Trophoblast cell (in vitro differentiated cells and primary cell): Measurements from ENCODE around the gene ANKRD16.

ENCODE experiments used
- DNase-seq, 2 donors: peaks; one replicate each; pipeline ENCODE4 v3.0.0-alpha.2; 2016
- H2AFZ ChIP-seq: 2 replicates; pipeline ENCODE4 v1.6.1; 2013; ENCODE audit warnings: low read length, moderate library complexity, mild to moderate bottlenecking; ENCODE audit not compliant: insufficient read depth, poor library complexity
- H2AK5ac ChIP-seq: 2 replicates; pipeline ENCODE4 v1.6.1; 2013; ENCODE audit warnings: mild to moderate bottlenecking, low read length
- H2BK120ac ChIP-seq: 2 replicates; pipeline ENCODE4 v1.6.1; 2013; ENCODE audit warnings: low read length, mild to moderate bottlenecking, moderate library complexity; ENCODE audit not compliant: insufficient read depth, poor library complexity
- H2BK12ac ChIP-seq: 2 replicates; pipeline ENCODE4 v1.6.1; 2013; ENCODE audit warnings: mild to moderate bottlenecking, low read length, moderate library complexity
- H2BK5ac ChIP-seq: 2 replicates; pipeline ENCODE4 v1.6.1; 2013; ENCODE audit warnings: low read length, low read depth, moderate library complexity, mild to moderate bottlenecking; ENCODE audit not compliant: poor library complexity
- H3K14ac ChIP-seq: 2 replicates; pipeline ENCODE4 v1.6.1; 2013; ENCODE audit warnings: mild to moderate bottlenecking, low read length
- H3K18ac ChIP-seq: 2 replicates; pipeline ENCODE4 v1.6.1; 2013; ENCODE audit warnings: mild to moderate bottlenecking, low read length
- H3K23ac ChIP-seq: 2 replicates; pipeline ENCODE4 v1.6.1; 2013; ENCODE audit warnings: low read length
- H3K27ac ChIP-seq: 2 replicates; pipeline ENCODE4 v1.5.1; 2013; ENCODE audit warnings: low read depth, mild to moderate bottlenecking, inconsistent platforms, low read length, moderate library complexity
- H3K27me3 ChIP-seq: 2 replicates; pipeline ENCODE4 v1.6.1; 2013; ENCODE audit warnings: inconsistent platforms, mild to moderate bottlenecking, low read length, moderate library complexity; ENCODE audit not compliant: insufficient read depth
- H3K36me3 ChIP-seq, 2 experiments: 1 replicate in 1 of 2; 2 replicates in 1 of 2; pipeline ENCODE4 v1.6.1; 2013; ENCODE audit warnings: low read length in 2 of 2, mild to moderate bottlenecking in 2 of 2, moderate library complexity in 1 of 2; ENCODE audit not compliant: insufficient read depth in 2 of 2, control insufficient read depth in 1 of 2
- H3K4ac ChIP-seq: 2 replicates; pipeline ENCODE4 v1.6.1; 2013; ENCODE audit warnings: low read depth, mild to moderate bottlenecking, low read length, moderate library complexity
- H3K4me1 ChIP-seq, 2 experiments: 1 replicate in 1 of 2; 2 replicates in 1 of 2; pipeline ENCODE4 v1.6.1; 2013; ENCODE audit warnings: low read length in 2 of 2, mild to moderate bottlenecking in 2 of 2, moderate library complexity in 1 of 2; ENCODE audit not compliant: insufficient read depth in 2 of 2, control insufficient read depth in 1 of 2
- H3K4me2 ChIP-seq: 2 replicates; pipeline ENCODE4 v1.6.1; 2013; ENCODE audit warnings: inconsistent platforms, mild to moderate bottlenecking, low read length, moderate library complexity
- H3K4me3 ChIP-seq: 2 replicates; pipeline ENCODE4 v1.5.1; 2013; ENCODE audit warnings: mild to moderate bottlenecking, low read depth, low read length, inconsistent platforms
- H3K79me1 ChIP-seq: one replicate; pipeline ENCODE4 v1.6.1; 2013; ENCODE audit warnings: low read length
- H3K79me2 ChIP-seq: 2 replicates; pipeline ENCODE4 v1.6.1; 2013; ENCODE audit warnings: low read length, mild to moderate bottlenecking; ENCODE audit not compliant: control insufficient read depth, insufficient read depth, poor library complexity
- H3K9ac ChIP-seq: 2 replicates; pipeline ENCODE4 v1.6.1; 2013; ENCODE audit warnings: mild to moderate bottlenecking, low read length
- H3K9me3 ChIP-seq: 2 replicates; pipeline ENCODE4 v1.6.1; 2013; ENCODE audit warnings: low read depth, mild to moderate bottlenecking, control low read depth, inconsistent platforms, low read length; ENCODE audit not compliant: insufficient read depth
- H4K12ac ChIP-seq: 2 replicates; pipeline ENCODE4 v1.6.1; 2013; ENCODE audit warnings: low read depth, mild to moderate bottlenecking, low read length, moderate library complexity
- H4K8ac ChIP-seq: 2 replicates; pipeline ENCODE4 v1.6.1; 2013; ENCODE audit warnings: low read depth, mild to moderate bottlenecking, low read length, moderate library complexity
- H4K91ac ChIP-seq: one replicate; pipeline ENCODE4 v1.6.1; 2013; ENCODE audit warnings: low read depth, mild to moderate bottlenecking, low read length, moderate library complexity
- WGBS: extraction: QIAGEN DNeasy Blood & Tissue Kit; methylation state at CpG from one replicate; pipeline ENCODE4 v1.1.7; 2013; ENCODE audit warnings: missing lambda C conversion rate; ENCODE audit not compliant: insufficient read length, insufficient coverage; ENCODE audit errors: extremely low coverage; 5-methylcytosine and 5-hydroxymethylcytosine counted together

Gene ANKRD16

GRCh38 chr10:5876181-5876768 is 13.4 kb downstream of the ANKRD16 start:
- Histone ChIP-seq H2BK5ac (no peak overlapping the region), H3K14ac (no peak overlapping the region), H3K27me3 (no peaks in the 10 kb centered on the region), H3K4me3 (no peak overlapping the region), H4K91ac (no peak overlapping the region), H3K9me3 (no peaks in the 10 kb centered on the region), H3K27ac (no peak overlapping the region), H3K79me1 (no peaks in the 10 kb centered on the region), H3K36me3 (peaks cover 7 to 15% of the 10 kb centered on the region in 2 experiments), H3K23ac (no peak overlapping the region), H3K4me1 (peaks cover 0 to 2% of the 10 kb centered on the region in 2 experiments), H2BK12ac (no peak overlapping the region), H3K4me2 (no peak overlapping the region), H3K79me2 (no peaks in the 10 kb centered on the region), H3K18ac (no peak overlapping the region), H2AK5ac (no peak overlapping the region), H4K12ac (no peak overlapping the region), H3K4ac (no peak overlapping the region), H4K8ac (no peak overlapping the region), H2AFZ (no peak overlapping the region), H2BK120ac (no peak overlapping the region), H3K9ac (no peak overlapping the region)
- DNase-seq = peak; percentile 61 to 83
- no CpG with 5 or more reads among the region's 14 CpGs for WGBS

GRCh38 chr10:5873515-5873995 is 16.1 kb downstream of the ANKRD16 start:
- Histone ChIP-seq H3K9ac (no peak overlapping the region), H2BK5ac (no peak overlapping the region), H2AK5ac (no peak overlapping the region), H3K36me3 (peaks cover 7 to 15% of the 10 kb centered on the region in 2 experiments), H3K79me2 (no peaks in the 10 kb centered on the region), H3K9me3 (peaks cover 4% of the 10 kb centered on the region), H3K18ac (no peak overlapping the region), H3K4me3 (no peak overlapping the region), H3K4me2 (no peak overlapping the region), H3K14ac (no peak overlapping the region), H4K8ac (no peak overlapping the region), H3K4me1 (peaks cover 0 to 2% of the 10 kb centered on the region in 2 experiments), H2BK12ac (no peak overlapping the region), H4K91ac (no peak overlapping the region), H3K27me3 (no peaks in the 10 kb centered on the region), H3K23ac (no peak overlapping the region), H3K27ac (no peak overlapping the region), H3K79me1 (no peaks in the 10 kb centered on the region), H2AFZ (no peak overlapping the region), H2BK120ac (no peak overlapping the region), H3K4ac (no peak overlapping the region), H4K12ac (no peak overlapping the region)
- WGBS = no CpG with 5 or more reads among the region's 9 CpGs
- DNase-seq = peak; percentile 77 to 92

GRCh38 chr10:5871596-5871995 is 18.1 kb downstream of the ANKRD16 start:
- Histone ChIP-seq H3K9ac (no peak overlapping the region), H2BK12ac (no peak overlapping the region), H3K79me2 (no peaks in the 10 kb centered on the region), H3K4me3 (no peak overlapping the region), H3K23ac (no peak overlapping the region), H3K79me1 (no peaks in the 10 kb centered on the region), H3K18ac (no peak overlapping the region), H3K36me3 (peaks cover 5 to 9% of the 10 kb centered on the region in 2 experiments), H3K27ac (no peak overlapping the region), H4K91ac (no peak overlapping the region), H2BK120ac (no peak overlapping the region), H2AK5ac (no peak overlapping the region), H3K4me2 (no peak overlapping the region), H3K14ac (no peak overlapping the region), H2AFZ (no peak overlapping the region), H3K27me3 (no peaks in the 10 kb centered on the region), H4K8ac (no peak overlapping the region), H3K4ac (no peak overlapping the region), H3K9me3 (peaks cover 6% of the 10 kb centered on the region), H3K4me1 (peaks cover 0 to 2% of the 10 kb centered on the region in 2 experiments), H2BK5ac (no peak overlapping the region), H4K12ac (no peak overlapping the region)
- DNase-seq = no peak
- WGBS = no CpG with 5 or more reads among the region's 5 CpGs

- Histone ChIP-seq H4K91ac (no peak overlapping the region), H3K4ac (no peak overlapping the region), H2BK5ac (no peak overlapping the region), H3K14ac (no peak overlapping the region), H3K9ac (no peak overlapping the region), H2AFZ (no peak overlapping the region), H3K4me2 (no peak overlapping the region), H2BK12ac (no peak overlapping the region), H3K36me3 (peaks cover under 1 to 2% of the 10 kb centered on the region in 2 experiments), H3K4me1 (no peaks in the 10 kb centered on the region), H3K9me3 (peaks cover 6% of the 10 kb centered on the region), H3K27ac (no peak overlapping the region), H3K79me2 (no peaks in the 10 kb centered on the region), H3K79me1 (no peaks in the 10 kb centered on the region), H4K12ac (no peak overlapping the region), H3K18ac (no peak overlapping the region), H2BK120ac (no peak overlapping the region), H2AK5ac (no peak overlapping the region), H3K4me3 (no peak overlapping the region), H3K23ac (no peak overlapping the region), H3K27me3 (no peaks in the 10 kb centered on the region), H4K8ac (no peak overlapping the region)
- WGBS = no CpG with 5 or more reads among the region's 3 CpGs
- DNase-seq = no peak
These were observed 20.5 kb downstream of the ANKRD16 start for GRCh38 chr10:5869156-5869555.
